IPS-NIHi11 (cell line): ENCODE results near the gene ATP6V0B.

Source experiments
- DNase-seq: peaks from one replicate; pipeline ENCODE4 v3.0.0; 2012; ENCODE audit warnings: mixed read lengths, low spot score

ATP6V0B gene

DNA sequence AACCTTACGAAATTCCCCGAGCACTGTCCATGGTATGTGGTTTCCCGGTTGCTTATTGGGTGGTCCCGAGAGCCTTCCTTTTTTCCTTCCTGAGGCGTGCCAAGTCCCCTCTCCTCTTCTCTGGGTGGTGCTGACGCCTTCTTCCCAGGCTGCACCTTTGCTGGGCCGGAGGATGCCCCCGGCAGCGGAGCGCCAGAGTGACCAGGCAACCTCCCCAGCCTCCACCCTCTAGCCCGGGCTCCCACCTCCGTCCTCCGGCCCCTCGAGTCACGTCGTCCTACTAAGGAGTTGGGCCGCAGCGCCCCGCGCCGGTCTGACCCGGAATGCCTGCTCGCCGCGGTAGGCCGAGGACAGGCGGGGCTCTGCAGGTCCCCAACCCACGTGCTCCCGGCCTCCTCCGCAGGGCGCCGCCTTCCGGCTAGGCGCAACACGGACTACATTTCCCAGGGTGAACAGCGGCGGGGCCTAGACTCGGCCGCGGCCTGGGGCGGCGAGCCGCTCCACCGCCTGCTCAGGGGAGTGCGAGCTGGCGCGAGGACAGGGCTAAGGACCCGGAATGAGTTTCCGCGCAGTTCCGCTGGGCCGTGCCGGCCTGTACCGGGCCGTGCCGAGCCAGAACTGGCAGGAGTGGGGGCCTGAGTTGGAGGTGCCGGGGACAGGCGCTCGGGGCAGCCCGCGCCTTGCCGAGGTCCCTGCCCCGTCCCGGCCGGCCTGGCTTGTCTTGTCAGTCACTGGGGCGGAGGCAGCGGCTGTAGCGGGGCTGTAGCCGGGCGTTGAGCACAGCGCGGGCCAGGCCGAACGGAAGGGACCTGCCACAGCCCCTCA is 28.3 kb upstream of the ATP6V0B start, which contains the start of gene IPO13:
TSS of gene IPO13 (plus strand) at position 715 of the 825 bp plus-strand sequence. CDS start 651 bp downstream, outside the sequence.
- DNase-seq = peak; percentile 98

DNA sequence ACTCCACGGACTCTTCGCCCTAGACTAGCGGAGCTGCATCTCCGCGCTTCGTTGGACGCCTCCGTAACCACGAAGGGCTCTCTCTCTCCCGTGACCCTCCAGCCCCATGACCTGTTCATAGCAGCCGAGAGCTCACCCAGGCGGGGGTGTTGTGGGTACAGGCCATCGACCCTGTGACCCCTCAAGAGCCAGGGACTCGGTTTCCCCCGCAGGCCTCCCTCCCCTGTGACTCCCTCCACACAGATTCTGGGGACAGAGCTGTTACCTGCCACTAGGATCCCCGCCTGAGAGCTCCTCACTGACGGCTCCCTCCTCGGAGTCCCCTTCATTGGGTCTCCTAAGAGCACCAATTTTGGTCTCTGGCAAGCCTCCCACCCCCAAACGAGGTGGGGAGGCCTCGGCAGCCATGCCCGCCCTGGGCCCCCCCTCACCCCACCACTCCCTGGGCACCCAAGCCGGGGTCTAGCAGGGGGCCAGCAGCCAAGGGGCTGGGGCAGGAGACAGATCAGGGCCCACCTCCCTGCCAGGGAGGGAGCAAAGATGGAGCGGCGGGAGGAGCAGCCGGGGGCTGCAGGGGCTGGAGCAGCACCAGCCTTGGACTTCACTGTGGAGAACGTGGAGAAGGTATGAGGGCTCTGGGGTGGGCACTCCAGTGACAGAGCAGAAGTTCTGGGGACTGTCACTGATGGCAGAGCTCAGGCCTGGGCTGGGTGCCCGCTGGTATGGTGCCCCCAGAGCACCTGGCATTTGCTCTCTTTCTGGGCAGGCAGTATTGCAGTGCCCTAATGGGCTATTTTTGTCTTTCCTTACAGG is 27.5 kb upstream of the ATP6V0B start:
- no peak for DNase-seq

DNA sequence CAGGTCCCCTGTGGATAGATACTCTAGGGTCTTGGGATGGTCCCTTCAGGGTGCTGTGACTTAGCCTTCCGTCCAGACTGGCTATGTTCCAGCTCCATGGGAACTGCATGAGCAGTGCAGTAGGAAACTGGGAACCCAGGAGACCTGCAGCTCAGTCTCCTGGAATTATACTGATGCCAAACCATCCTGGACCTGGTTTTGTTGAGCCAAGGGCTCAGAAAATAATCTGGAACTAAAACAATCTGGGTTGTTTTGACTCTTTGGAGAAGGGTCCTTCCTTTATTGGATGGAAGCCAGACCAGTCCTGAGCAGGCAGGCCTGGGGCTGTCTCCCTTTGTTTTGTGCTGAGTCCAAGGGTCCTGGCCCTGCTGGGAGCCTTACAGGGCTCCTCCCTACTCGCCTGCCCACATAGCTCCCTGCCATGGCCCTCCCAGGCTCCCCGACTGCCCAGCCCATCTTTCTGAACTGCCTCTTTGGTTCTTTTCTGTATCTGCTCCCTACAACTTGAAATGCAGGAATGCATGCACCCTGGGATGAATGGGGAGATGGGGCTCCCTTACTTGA is 26.8 kb upstream of the ATP6V0B start:
- DNase-seq = no peak

DNA sequence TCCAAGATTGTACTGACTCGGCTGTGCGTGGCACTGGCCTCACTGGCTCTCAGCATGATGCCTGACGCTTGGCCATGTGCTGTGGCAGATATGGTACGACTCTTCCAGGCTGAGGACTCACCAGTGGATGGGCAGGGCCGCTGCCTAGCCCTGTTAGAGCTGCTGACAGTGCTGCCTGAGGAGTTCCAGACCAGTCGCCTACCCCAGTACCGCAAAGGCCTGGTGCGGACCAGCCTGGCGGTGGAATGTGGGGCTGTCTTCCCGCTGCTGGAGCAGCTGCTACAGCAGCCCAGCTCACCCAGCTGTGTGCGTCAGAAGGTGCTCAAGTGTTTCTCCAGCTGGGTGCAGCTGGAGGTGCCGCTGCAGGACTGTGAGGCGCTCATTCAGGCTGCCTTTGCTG is 25.1 kb upstream of the ATP6V0B start:
- no peak for DNase-seq

DNA sequence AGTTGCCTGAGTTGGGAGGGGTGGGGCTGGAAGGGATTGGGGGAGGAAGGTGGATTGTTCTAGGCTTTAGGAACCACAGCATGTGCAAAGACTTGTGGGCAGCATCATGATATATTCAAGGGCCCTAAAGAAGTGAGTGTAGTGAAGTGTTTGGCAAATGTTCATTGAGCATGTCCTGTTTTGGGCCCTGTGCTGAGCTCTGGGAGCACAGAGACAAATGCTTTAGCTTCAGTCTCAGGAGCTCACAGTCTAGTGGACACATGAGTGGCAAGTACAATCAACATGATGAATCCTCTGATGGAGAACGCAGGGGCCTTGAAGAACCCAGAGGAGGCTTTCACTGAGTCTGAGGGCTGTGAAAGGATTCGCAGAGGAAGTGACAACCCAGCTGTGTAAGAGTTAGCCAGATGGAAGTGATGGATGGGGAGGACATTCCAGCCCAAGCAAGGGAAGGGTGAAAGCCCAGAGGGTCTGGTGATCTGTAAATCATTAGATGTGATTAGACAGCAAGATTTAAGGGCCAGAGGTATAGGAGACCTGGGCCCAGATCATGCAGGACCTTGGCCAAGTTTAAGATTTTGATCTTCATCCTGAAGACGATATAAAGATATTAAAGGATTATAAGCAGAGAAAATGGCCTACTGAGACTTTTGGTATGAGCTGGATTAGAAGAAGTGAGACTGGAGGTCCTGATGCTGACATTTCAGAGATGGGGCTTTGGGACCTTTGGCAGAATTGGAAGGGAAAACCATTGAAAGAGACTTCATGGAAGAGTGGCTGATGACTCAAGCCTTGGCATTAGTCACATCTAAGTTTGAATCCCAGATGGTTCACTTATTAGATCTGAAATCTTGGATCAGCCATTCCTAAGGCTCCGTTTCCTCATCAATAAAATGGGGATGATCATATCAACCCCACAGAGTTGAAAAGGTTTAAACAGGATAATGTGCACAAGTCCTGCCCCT is 23.5 kb upstream of the ATP6V0B start:
- no peak for DNase-seq

DNA sequence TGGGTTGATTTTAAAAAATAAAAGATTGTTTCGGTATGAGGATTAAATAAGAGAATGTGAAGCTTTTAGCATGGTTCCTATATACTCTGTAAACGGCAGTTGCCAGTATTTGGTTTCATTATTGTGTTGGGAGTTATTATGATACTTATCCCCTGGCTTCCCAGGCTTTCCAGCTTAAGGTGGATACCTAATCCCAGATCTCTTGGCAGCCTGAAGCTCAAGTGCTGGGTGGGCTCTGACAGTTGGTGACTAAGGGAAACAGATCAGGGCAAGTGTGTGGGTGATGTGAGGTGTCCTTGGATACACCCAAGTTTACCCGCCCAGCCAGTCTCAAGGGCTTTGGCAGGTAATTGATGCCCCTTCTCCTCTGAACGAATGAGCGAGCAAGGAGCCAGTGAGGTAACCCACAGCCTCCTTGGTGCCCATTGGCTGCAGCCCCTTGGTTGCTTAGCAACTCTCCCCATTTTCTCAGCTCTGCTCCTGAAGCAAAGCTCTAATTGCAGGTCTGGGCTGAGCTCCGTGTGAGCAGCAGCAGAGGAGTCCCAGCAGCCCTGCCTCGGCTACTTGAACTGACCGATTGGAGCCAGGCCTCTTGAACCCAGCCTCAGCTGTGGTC is 21.9 kb upstream of the ATP6V0B start:
- peak; percentile 88 for DNase-seq

DNA sequence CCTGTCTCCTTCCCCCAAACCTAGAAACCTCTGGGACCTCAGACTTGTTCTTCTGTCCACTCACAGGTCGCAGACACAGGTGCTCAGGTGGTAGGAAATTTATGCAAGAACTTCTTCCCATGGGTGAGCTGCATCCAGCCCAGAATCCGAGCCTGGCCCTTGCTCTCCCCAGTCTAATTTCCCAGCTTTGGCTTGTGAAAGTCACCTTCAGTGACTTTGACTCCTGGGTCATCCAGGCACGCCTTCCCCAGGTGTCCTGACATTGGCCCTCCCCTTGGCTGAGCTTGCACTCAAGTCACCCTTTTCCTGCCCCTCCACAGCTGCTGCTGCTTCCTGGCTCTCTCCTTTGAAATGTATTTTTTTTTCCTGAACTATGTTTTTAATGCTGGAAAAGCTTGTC is 21.4 kb upstream of the ATP6V0B start:
- no peak for DNase-seq

DNA sequence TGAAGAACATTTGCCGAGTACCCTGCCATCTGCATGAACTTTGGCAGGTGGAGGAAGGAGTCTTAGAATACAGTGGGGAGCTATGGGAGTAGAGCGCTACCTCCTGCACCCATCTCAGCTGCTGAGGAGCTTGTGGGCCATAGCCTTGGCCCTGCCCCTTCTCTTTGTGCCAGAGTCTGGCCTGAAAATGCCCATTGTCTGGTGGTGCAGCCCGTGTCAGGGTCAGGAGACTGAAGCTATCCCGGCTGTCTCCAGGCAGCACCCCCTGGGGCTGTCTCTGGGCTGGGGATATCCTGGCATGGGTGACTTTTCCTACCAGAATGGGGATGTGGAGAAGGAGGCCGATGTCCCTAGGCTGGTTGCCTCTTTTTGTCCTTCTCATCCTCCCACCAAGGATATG is 20.7 kb upstream of the ATP6V0B start:
- no peak for DNase-seq

DNA sequence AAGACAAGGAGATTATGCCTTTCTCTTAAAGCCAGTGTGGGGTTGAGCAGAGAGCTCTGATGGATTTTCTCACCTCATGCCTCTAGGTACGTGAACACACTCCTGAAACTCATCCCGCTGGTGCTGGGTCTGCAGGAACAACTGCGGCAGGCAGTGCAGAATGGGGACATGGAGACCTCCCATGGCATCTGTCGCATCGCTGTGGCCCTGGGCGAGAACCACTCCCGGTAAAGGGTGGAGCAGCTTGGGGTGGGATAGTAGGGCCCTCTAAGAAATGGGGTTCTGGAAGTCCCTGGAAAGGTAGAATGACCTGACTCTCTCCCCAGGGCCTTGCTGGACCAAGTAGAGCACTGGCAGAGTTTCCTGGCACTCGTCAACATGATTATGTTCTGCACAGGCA is 18.5 kb upstream of the ATP6V0B start:
- no peak for DNase-seq

DNA sequence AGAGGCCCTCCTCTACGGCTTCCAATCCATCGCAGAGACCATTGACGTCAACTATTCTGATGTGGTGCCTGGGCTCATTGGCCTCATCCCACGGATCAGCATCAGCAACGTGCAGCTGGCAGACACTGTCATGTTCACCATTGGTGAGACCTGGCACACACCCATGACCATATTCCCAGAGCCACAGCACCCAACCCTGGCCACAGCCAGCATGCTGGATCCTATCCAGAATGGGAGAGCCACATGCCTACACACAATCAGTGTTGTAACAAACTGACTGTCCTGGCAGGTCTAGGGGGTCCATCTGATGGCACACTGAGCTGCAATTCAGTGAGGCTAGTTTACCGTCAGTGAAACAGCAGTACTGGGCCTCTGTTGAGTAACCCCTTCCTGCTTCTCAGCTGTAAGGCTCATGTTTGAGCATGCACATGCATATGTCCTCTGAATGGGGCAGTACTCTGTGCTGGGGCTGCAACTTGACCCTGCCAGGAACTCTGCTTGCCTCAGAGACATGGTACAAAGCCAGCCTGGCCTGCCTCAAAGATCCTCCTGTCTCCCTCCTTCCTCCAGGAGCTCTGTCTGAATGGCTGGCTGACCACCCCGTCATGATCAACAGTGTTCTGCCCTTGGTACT is 17.2 kb upstream of the ATP6V0B start:
- no peak for DNase-seq

DNA sequence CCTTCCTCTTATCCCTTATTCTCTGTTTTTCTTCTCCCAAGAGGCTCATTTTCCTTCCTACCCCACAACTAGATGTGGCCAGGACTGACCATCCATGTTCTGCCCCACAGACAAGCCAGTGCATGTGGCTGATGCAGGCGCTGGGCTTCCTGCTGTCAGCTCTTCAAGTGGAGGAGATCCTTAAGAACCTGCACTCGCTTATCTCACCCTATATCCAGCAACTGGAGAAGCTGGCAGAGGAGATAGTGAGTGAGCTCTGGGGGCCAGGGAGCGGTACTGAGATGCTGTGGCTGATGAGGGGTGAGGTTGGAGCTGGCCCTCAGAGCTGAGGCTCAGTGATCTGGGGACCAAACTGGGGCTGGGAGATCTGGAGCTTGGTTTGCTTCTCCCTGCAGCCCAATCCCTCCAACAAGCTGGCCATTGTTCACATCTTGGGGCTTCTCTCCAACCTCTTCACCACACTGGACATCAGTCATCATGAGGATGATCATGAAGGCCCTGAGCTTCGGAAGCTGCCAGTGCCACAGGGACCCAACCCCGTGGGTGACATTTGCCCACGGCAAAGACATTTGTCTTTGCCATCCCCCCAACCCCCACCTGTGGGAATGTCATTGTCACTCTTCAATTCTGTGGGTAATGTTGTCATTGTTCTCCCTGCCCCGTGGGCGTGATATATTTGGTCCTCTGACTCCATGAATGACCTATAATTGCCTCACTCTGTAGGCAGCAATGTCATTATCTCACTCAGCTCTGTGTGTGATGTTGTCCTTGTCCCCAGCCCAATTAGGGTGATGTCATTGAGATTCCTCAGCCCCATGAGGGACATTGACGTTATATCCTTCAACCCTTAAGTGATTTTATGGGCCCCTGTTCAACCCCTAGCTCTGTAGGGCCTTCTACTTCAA is 16.2 kb upstream of the ATP6V0B start:
- no peak for DNase-seq

DNA sequence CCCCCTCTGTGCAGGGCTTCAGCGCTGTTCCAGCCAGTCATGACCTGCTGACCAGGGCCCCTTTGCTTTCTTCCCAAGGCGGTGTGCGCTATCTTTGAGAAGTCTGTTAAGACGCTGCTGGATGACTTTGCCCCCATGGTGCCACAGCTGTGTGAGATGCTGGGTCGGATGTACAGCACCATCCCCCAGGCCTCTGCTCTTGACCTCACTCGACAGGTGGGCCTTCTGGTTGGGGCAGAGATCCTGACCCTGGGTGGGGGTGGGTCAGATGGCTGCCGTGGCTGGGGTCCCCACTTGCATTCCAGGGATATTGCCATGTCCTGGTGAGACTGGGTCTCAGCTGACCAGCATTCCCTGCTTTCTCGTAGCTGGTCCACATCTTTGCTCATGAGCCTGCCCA is 14.0 kb upstream of the ATP6V0B start:
- no peak for DNase-seq

DNA sequence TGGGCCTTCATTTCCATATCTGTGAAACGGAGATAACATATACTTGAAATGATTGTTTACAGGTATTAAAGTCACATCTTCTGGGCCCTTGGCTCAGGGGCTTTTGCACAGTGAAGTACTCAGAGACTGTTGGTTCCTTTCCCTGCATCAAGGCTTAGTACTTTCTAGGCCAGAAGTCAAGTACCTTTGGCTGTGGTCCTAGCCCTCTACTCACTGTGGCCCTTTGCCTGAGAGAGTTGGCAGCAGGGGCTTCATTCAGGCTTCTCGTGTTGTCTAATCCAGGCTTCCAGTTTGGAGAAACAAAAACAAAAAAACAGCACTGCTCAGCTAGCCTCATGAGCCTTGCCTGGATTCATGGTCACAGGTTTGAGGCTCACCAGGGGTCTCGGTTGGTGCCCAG is 13.1 kb upstream of the ATP6V0B start:
- DNase-seq = no peak

DNA sequence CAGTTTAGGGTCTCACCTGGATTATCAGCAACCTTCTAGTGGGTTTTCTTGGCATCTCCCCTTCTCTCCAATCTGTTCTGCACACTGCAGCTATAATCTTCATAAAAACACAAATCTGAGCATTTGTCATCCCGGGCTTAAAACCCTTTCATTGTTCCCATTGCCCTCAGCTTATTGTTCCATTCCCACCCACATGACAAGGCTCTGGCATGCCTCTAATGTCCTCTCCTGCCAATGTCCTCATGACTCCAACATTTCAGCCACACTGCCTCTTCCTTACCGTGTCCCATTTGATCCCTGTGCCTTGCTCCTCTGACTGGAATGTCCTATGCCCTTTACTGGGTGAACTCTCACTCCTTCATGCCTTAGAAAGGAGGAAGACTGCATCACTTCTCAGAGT is 12.4 kb upstream of the ATP6V0B start:
- DNase-seq = no peak

DNA sequence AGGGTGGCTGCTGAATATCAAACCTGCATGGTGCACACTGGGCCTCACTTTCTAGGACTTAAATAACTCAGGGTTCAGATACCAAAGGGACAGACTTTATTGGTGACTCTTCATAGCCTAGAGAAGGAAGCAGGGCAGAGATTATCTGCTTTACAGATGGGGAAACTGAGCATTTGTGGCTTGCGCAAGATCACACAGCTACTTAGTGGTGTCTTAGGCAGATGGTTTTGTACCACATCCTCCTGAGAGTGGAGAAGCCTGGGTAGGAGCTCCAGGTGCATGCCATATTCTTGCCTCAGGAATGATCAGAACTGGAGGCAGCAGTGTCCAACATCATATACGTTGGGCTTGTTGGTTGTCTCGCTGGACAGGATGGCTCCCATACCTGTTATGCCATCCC is 11.8 kb upstream of the ATP6V0B start:
- DNase-seq = no peak

DNA sequence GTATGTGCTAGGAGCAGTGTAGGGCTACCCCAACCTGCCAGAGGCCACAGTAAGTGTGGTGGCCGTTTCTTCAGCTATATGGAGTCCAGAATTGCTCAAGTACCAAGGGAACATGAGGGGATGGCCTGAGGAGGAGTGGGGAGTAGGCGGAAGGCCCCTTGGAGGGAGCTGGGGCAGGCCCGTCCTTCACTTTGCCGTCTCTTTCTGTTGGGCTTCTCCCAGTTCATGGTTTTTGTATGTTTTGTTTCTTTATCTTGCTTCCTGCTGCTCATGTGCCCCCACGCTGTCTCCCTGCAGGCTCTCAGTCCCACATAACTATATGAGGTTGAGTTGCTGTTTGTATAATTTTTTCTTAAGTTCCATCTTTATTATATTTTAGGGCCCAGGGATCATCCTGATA is 10.9 kb upstream of the ATP6V0B start:
- DNase-seq = no peak

DNA sequence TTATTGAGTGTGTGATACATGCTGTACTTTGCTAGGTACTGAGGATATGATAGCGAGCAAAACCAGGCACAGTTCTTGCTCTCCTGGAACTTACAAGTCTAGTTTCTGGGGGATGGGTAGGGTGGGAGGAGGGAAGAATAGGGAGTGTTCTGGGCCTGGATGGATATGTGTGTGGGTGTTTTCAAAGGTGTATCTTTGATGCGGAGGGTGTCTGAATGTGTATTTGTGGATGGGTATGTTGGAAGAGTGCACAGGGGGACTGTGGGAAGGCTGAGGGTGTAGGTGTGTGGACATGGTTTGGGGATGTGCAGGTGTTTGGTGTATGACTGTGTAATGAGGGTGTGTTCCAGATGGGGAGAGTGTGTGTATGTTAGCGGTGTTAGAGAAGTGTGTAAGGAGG is 9.4 kb upstream of the ATP6V0B start:
- no peak for DNase-seq

DNA sequence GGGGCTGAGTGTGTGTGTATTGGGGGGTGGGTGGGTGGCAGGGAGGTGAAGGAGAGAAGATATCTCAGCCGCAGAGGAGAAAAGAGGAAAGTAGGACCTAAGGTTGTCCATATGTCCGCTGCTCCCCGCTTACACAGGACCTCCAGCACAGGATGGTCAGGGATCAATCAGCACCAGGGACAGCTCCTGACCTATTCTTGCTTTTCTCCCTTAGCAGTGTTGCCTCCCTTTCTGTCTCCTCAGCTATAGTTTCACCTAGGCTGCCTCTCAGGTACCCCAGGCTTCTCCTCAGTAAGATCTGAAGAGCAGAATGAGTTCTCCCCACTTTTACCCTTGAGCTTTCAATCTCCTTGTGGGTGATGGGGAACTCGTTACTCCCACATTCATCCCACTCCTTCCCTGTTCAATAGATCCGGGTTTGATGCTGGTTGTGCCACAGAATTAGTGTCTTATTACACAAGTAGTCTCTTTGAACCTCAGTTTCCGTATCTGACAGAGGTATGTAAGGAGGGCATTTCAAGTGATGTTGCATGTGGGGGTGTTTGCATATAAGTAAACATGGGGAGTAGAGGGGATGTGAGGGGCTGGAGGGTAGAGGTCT is 6.3 kb upstream of the ATP6V0B start:
- peak; percentile 82 for DNase-seq

DNA sequence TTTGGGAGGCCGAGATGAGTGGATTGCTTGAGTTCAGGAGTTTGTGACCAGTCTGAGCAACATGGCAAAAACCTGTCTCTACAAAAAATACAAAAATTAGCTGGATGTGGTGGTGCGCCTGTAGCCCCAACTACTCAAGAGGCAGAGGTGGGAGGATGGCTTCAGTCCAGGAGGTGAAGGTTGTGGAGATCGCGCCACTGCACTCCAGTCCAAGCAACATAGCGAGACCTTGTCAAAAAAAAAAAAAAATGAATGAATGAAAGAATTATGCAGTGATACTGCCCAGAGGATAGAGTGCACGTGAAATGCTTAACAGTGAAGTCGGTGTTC is 5.4 kb upstream of the ATP6V0B start:
- no peak for DNase-seq
